Smooth muscle cell (in vitro differentiated cells): ENCODE results near the gene SERPINB10. TPM values are rescaled to one million over a fixed set of nuclear protein-coding genes. Genes with fewer than 3 reads are reported as not detected.

Experiments
- DNase-seq: peaks from one replicate; lab custom pipeline; 2025; ENCODE audit not compliant: unreplicated experiment; lab: John Stamatoyannopoulos, UW
- H2AFZ ChIP-seq: fragments of 200-600 bp; sonication (generic); 2 replicates; pipeline ENCODE4 v1.6.0; 2016; ENCODE audit warnings: antibody characterized with exemption, low read depth, mild to moderate bottlenecking
- H3F3A ChIP-seq: fragments of 200-600 bp; sonication (generic); 2 replicates; pipeline ENCODE4 v1.6.0; 2017; ENCODE audit warnings: antibody characterized with exemption, low read depth
- H3K27ac ChIP-seq: fragments of 200-600 bp; sonication (generic); 2 replicates; pipeline ENCODE4 v1.5.1; 2016; ENCODE audit warnings: low read depth, mild to moderate bottlenecking
- H3K27me3 ChIP-seq: fragments of 200-600 bp; sonication (generic); 2 replicates; pipeline ENCODE4 v1.6.1; 2016; ENCODE audit warnings: low read depth, mild to moderate bottlenecking
- H3K36me3 ChIP-seq: fragments of 200-600 bp; sonication (generic); 2 replicates; pipeline ENCODE4 v1.5.1; 2016; ENCODE audit warnings: low read depth
- H3K4me1 ChIP-seq: fragments of 200-600 bp; sonication (generic); 2 replicates; pipeline ENCODE4 v1.5.1; 2016; ENCODE audit warnings: low read depth
- H3K4me2 ChIP-seq: fragments of 200-600 bp; sonication (generic); 2 replicates; pipeline ENCODE4 v1.6.0; 2016; ENCODE audit warnings: mild to moderate bottlenecking
- H3K4me3 ChIP-seq: fragments of 200-600 bp; sonication (generic); 2 replicates; pipeline ENCODE4 v1.5.1; 2016; ENCODE audit warnings: mild to moderate bottlenecking
- H3K79me2 ChIP-seq: fragments of 200-600 bp; sonication (generic); 2 replicates; pipeline ENCODE4 v1.6.0; 2016; ENCODE audit warnings: low read depth, mild to moderate bottlenecking
- H3K9ac ChIP-seq: fragments of 200-600 bp; sonication (generic); 2 replicates; pipeline ENCODE4 v1.6.0; 2016; ENCODE audit warnings: low read depth
- H3K9me3 ChIP-seq: fragments of 200-600 bp; sonication (generic); replicated peaks from 2 replicates; pipeline ENCODE4 v1.5.1; 2016; ENCODE audit warnings: low read depth
- H4K20me1 ChIP-seq: fragments of 200-600 bp; sonication (generic); 2 replicates; pipeline ENCODE4 v1.6.0; 2016; ENCODE audit warnings: low read depth
- CTCF ChIP-seq: fragments of 200-600 bp; sonication (generic); IDR thresholded peaks from 2 replicates; pipeline ENCODE4 v1.5.1; 2017; ENCODE audit warnings: borderline replicate concordance, mild to moderate bottlenecking, antibody characterized with exemption; ENCODE audit not compliant: insufficient read depth, poor library complexity, severe bottlenecking
- WGBS: methylation state at CpG from one replicate; pipeline ENCODE4 v1.1.7; 2016; ENCODE audit warnings: low lambda C conversion rate; 5-methylcytosine and 5-hydroxymethylcytosine counted together
- polyA plus RNA-seq: library from polyadenylated mRNA; unstranded; fragments of >200 nt; fragmentation: Nextera tagmentation; extraction: Ambion mirVana; gene quantifications from 2 replicates; pipeline ENCODE4 v1.2.1, GENCODE V29; 2016
- total RNA-seq: library from RNA; depleted of rRNA; stranded (reverse); fragments of >200 nt; gene quantifications from 2 replicates; pipeline ENCODE4 v1.2.3, GENCODE V29; 2014

SERPINB10 gene
- total and polyA plus RNA-seq, 2 experiments from 2014 or later = 0.31 TPM; not detected in 1

DNA sequence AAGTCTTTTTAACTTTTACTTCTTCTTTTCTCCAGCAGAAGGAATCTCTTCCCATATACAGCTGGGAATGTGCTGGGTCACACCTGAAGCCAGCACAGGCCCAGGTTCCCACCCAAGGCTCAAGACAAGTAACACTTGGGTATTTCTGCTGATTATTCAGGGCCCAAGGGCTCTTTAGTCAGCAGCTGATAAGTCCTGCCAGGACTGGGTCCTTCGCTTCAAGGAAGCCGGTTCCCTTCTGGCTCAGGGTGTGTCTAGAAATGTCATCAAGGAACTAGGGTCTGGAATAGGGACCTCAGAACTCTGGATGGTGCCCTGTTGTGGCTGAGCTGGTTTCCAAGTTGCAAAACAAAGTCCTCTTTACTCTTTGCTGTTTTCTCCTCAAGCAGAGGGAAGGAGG, 47.2 kb upstream of the SERPINB10 start:
- no peaks in the 10 kb centered on the region for H3F3A ChIP-seq
- H3K27me3 ChIP-seq = no peaks in the 10 kb centered on the region
- no peak overlapping the region for H2AFZ ChIP-seq
- DNase-seq = no peak
- H3K27ac ChIP-seq = no peak overlapping the region
- WGBS = 95% methylated on average over 2 of the region's 2 CpGs
- TF ChIP-seq CTCF = no peak
- no peaks in the 10 kb centered on the region for H3K4me1 ChIP-seq
- no peak overlapping the region for H3K9ac ChIP-seq
- H3K4me3 ChIP-seq = no peak overlapping the region
- no peaks in the 10 kb centered on the region for H3K36me3 ChIP-seq
- no peak overlapping the region for H3K4me2 ChIP-seq
- H3K79me2 ChIP-seq = no peaks in the 10 kb centered on the region
- H4K20me1 ChIP-seq = no peaks in the 10 kb centered on the region
- H3K9me3 ChIP-seq = no peaks in the 10 kb centered on the region

DNA sequence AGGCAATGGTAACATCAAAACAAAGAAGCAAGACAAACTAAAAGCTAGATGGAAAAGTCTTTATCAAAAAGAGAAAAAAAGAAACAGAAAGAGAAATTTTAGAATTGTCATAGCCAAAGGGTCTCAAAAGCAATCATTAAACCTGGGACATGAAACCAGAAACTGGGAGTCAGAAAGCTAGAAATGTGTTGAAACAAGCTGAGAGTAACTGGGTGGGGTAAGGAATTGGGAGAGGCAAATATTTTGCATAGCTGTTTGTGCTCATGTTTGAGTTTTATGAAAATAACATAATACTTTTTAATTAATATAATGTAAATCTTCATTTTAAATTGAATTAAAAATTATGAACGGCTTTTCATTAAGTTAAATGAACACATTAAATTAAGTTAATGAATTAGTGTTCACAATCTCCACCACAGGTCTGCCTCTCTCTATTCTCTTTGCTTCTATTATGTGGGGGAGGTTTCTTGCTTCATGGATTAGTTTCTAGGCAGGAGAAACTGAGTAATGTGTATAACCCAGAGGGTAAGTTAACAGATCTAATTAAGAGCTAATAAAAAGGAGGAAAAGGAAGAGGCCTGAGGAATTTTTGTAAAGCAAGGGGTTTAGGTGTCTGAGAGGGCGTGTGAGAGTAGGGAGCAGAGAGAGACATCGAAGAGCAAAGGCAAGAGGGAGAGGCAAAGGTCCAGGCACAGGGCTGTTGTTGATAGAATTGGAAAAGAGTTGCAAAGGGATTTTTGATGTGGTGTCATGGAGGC, 40.2 kb upstream of the SERPINB10 start:
- TF ChIP-seq CTCF = no peak
- Histone ChIP-seq H3K9ac (no peak overlapping the region), H4K20me1 (no peaks in the 10 kb centered on the region), H3K4me1 (no peaks in the 10 kb centered on the region), H3K4me2 (no peak overlapping the region), H3K4me3 (no peak overlapping the region), H3K79me2 (no peaks in the 10 kb centered on the region), H3K27me3 (no peaks in the 10 kb centered on the region), H3K9me3 (no peaks in the 10 kb centered on the region), H3F3A (no peaks in the 10 kb centered on the region), H2AFZ (no peak overlapping the region), H3K36me3 (no peaks in the 10 kb centered on the region), H3K27ac (no peak overlapping the region)
- DNase-seq = no peak
- 68% methylated on average over 3 of the region's 3 CpGs for WGBS

DNA sequence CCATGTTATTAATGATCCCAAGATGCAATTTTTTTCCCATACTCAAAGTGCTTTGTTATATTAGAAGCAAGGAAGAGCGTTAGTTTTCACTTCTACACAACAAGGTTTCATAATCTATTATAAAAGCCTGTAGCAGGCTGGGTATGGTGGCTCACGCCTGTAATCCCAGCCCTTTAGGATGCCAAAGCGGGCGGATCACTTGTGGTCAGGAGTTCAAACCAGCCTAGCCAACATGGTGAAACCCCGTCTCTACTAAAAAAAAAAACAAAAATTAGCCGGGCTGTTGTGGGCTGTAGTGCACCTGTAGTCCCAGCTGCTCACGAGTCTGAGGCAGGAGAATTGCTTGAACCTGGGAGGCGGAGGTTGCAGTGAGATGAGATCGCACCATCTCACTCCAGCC, 39.2 kb upstream of the SERPINB10 start:
- H3K9ac ChIP-seq = no peak overlapping the region
- no peak for TF ChIP-seq CTCF
- no peak overlapping the region for H2AFZ ChIP-seq
- no peaks in the 10 kb centered on the region for H4K20me1 ChIP-seq
- H3F3A ChIP-seq = no peaks in the 10 kb centered on the region
- H3K4me1 ChIP-seq = no peaks in the 10 kb centered on the region
- no peaks in the 10 kb centered on the region for H3K36me3 ChIP-seq
- no peaks in the 10 kb centered on the region for H3K27me3 ChIP-seq
- no peaks in the 10 kb centered on the region for H3K79me2 ChIP-seq
- WGBS = 92% methylated on average over 9 of the region's 9 CpGs
- H3K4me2 ChIP-seq = no peak overlapping the region
- H3K27ac ChIP-seq = no peak overlapping the region
- H3K9me3 ChIP-seq = no peaks in the 10 kb centered on the region
- H3K4me3 ChIP-seq = no peak overlapping the region
- DNase-seq = no peak

DNA sequence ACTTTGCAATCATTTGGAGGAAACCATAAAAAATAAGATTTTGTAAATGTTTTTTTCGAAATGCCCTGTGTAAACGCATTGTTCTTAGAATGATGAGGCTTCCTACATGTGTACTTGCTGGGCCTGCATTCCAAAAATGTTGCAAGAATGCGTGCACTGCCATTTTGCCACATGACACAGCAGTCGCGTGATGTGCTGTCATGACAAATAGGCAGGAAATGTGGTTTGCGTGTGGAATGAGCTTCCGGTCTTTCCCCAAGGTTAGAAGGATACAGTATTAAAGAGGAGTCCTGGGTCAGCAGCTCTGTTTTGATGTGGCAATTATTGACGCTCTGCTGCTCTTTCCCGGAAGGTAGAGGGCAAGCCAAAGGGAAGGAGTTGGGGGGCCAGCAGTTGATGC, 38.4 kb upstream of the SERPINB10 start:
- no peaks in the 10 kb centered on the region for H4K20me1 ChIP-seq
- DNase-seq = no peak
- H3K27ac ChIP-seq = no peak overlapping the region
- no peaks in the 10 kb centered on the region for H3K9me3 ChIP-seq
- no peaks in the 10 kb centered on the region for H3K27me3 ChIP-seq
- no peaks in the 10 kb centered on the region for H3K36me3 ChIP-seq
- no peak overlapping the region for H3K9ac ChIP-seq
- no peaks in the 10 kb centered on the region for H3F3A ChIP-seq
- no peak overlapping the region for H3K4me2 ChIP-seq
- TF ChIP-seq CTCF = no peak
- H3K4me3 ChIP-seq = no peak overlapping the region
- H2AFZ ChIP-seq = no peak overlapping the region
- no peaks in the 10 kb centered on the region for H3K4me1 ChIP-seq
- WGBS = 87% methylated on average over 9 of the region's 9 CpGs
- no peaks in the 10 kb centered on the region for H3K79me2 ChIP-seq
